Mesendoderm (in vitro differentiated cells): ENCODE results near the gene PDE4D.

Source experiments
- DNase-seq: peaks from one replicate; pipeline ENCODE4 v3.0.0; 2013
- H2AK5ac ChIP-seq: 2 replicates; pipeline ENCODE4 v1.6.1; 2013; ENCODE audit warnings: low read length, inconsistent platforms
- H2BK120ac ChIP-seq: 2 replicates; pipeline ENCODE4 v1.6.1; 2013; ENCODE audit warnings: low read depth, mild to moderate bottlenecking, low read length, moderate library complexity, mixed read lengths
- H2BK15ac ChIP-seq: replicated peaks from 2 replicates; pipeline ENCODE4 v1.6.1; 2013; ENCODE audit warnings: low read depth, mild to moderate bottlenecking, moderate library complexity
- H2BK5ac ChIP-seq: 2 replicates; pipeline ENCODE4 v1.6.1; 2013; ENCODE audit warnings: low read length, inconsistent platforms
- H3K18ac ChIP-seq: 2 replicates; pipeline ENCODE4 v1.6.1; 2013; ENCODE audit warnings: mild to moderate bottlenecking, low read length, mixed read lengths
- H3K23ac ChIP-seq: one replicate; pipeline ENCODE4 v1.6.1; 2013; ENCODE audit warnings: low read length
- H3K27ac ChIP-seq: 2 replicates; pipeline ENCODE4 v1.5.1; 2013; ENCODE audit warnings: low read depth, mild to moderate bottlenecking, inconsistent platforms, low read length, moderate library complexity
- H3K27me3 ChIP-seq: 2 replicates; pipeline ENCODE4 v1.6.1; 2013; ENCODE audit warnings: low read length, control low read depth, mild to moderate bottlenecking, inconsistent platforms; ENCODE audit not compliant: insufficient read depth, poor library complexity
- H3K36me3 ChIP-seq: 2 replicates; pipeline ENCODE4 v1.6.1; 2013; ENCODE audit warnings: low read length, inconsistent platforms; ENCODE audit not compliant: control insufficient read depth, insufficient read depth
- H3K4ac ChIP-seq: one replicate; pipeline ENCODE4 v1.6.1; 2013; ENCODE audit warnings: low read depth, mild to moderate bottlenecking, low read length, moderate library complexity
- H3K4me1 ChIP-seq: 2 replicates; pipeline ENCODE4 v1.6.1; 2013; ENCODE audit warnings: low read depth, low read length, inconsistent platforms; ENCODE audit not compliant: control insufficient read depth
- H3K4me2 ChIP-seq: 2 replicates; pipeline ENCODE4 v1.6.1; 2013; ENCODE audit warnings: low read length
- H3K4me3 ChIP-seq: 2 replicates; pipeline ENCODE4 v1.5.1; 2013; ENCODE audit warnings: mild to moderate bottlenecking, low read length
- H3K56ac ChIP-seq: one replicate; pipeline ENCODE4 v1.6.1; 2013; ENCODE audit warnings: low read length
- H3K79me1 ChIP-seq: 2 replicates; pipeline ENCODE4 v1.6.1; 2013; ENCODE audit warnings: low read length, inconsistent platforms
- H3K79me2 ChIP-seq: 2 replicates; pipeline ENCODE4 v1.6.1; 2013; ENCODE audit warnings: mild to moderate bottlenecking, low read length; ENCODE audit not compliant: control insufficient read depth, insufficient read depth
- H3K9ac ChIP-seq: 2 replicates; pipeline ENCODE4 v1.6.1; 2013; ENCODE audit warnings: low read length, inconsistent platforms
- H4K5ac ChIP-seq: one replicate; pipeline ENCODE4 v1.6.1; 2013; ENCODE audit warnings: low read length
- H4K8ac ChIP-seq: one replicate; pipeline ENCODE4 v1.6.1; 2013; ENCODE audit warnings: low read depth, mild to moderate bottlenecking, control low read depth, low read length, moderate library complexity
- WGBS: extraction: QIAGEN DNeasy Blood & Tissue Kit; methylation state at CpG from one replicate; pipeline ENCODE4 v1.1.7; 2013; ENCODE audit warnings: low lambda C conversion rate, missing lambda C conversion rate; ENCODE audit not compliant: insufficient coverage; ENCODE audit errors: extremely low coverage; 5-methylcytosine and 5-hydroxymethylcytosine counted together

PDE4D gene

DNA sequence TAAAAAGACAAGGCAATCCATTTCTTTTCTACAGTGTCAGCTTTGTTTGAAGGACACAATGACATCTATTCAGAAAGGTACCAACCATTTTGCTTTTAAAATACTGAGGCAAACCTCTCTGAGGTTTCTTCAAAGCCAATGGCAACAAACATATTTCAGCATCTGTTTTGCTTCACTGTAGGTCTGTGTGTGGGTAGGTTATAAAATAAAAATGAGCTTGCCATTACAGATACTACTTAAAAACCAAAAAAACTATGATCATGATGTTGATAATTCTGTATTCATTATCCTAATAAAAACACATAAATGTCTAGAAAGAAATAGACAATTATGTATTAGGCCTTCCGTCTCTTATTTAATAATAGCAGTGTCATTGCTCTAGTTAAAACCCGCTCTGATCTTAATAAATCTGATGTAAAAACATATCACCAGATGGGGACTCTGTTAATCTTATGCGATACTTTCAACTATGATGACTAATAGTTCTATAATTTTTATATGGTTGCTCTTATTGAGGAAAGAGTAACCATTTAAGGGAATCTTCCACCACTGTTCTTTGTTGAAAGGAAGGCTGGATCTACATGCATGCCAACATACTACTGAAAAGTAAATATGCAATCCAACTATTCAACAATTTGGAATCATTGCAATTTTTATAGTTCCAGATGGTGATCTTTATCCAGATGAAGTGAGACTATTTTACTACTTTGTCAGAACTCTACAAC lies 647.2 kb downstream of the PDE4D start:
- H3K27ac ChIP-seq: no peak overlapping the region

DNA sequence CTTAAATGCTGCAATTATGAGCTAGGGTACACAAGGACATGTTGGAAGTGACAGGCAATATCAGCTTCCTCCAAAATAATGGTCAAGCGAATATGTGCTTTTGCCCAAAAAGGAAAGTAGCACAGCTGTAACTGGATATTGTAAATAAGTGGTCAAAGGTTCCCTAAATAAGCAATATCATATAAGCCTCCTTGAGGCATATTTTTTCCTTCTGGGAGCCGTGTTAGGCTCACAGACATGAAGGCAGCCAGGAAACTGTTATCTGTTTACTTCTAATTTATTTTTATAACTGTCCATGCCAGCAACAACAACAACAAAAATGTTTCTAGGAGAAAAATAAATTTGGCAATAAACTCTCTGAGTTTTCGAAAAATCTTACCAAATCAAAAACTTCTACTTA lies 648.3 kb downstream of the PDE4D start:
- Histone ChIP-seq H3K27me3 (no peaks in the 10 kb centered on the region), H3K4me2 (no peak overlapping the region), H3K56ac (no peak overlapping the region), H3K4me1 (no peaks in the 10 kb centered on the region), H3K18ac (no peak overlapping the region), H2BK5ac (no peak overlapping the region), H4K8ac (no peak overlapping the region), H3K9ac (no peak overlapping the region), H2BK15ac (no peak overlapping the region), H2BK120ac (no peak overlapping the region), H3K36me3 (no peaks in the 10 kb centered on the region), H4K5ac (no peak overlapping the region), H3K79me2 (no peaks in the 10 kb centered on the region), H3K23ac (no peak overlapping the region), H3K4ac (no peak overlapping the region), H3K79me1 (no peaks in the 10 kb centered on the region), H2AK5ac (no peak overlapping the region), H3K27ac (no peak overlapping the region), H3K4me3 (no peak overlapping the region)
- no peak for DNase-seq
- no CpG with 5 or more reads among the region's 3 CpGs for WGBS

More for the DNA sequence above, 647.2 kb downstream of the PDE4D start:
- H2BK15ac ChIP-seq: no peak overlapping the region
- H2BK5ac ChIP-seq: no peak overlapping the region
- no peaks in the 10 kb centered on the region for H3K4me1 ChIP-seq
- no peaks in the 10 kb centered on the region for H3K79me1 ChIP-seq
- H2BK120ac ChIP-seq: no peak overlapping the region
- no peak overlapping the region for H4K8ac ChIP-seq
- no peak for DNase-seq
- no peak overlapping the region for H4K5ac ChIP-seq
- no peaks in the 10 kb centered on the region for H3K79me2 ChIP-seq
- H2AK5ac ChIP-seq: no peak overlapping the region
- WGBS: no CpG with 5 or more reads among the region's 3 CpGs
- no peak overlapping the region for H3K23ac ChIP-seq
- H3K56ac ChIP-seq: no peak overlapping the region
- no peak overlapping the region for H3K4me3 ChIP-seq
- H3K36me3 ChIP-seq: no peaks in the 10 kb centered on the region
- H3K4ac ChIP-seq: no peak overlapping the region
- H3K27me3 ChIP-seq: no peaks in the 10 kb centered on the region
- H3K18ac ChIP-seq: no peak overlapping the region
- no peak overlapping the region for H3K9ac ChIP-seq
- H3K4me2 ChIP-seq: no peak overlapping the region

DNA sequence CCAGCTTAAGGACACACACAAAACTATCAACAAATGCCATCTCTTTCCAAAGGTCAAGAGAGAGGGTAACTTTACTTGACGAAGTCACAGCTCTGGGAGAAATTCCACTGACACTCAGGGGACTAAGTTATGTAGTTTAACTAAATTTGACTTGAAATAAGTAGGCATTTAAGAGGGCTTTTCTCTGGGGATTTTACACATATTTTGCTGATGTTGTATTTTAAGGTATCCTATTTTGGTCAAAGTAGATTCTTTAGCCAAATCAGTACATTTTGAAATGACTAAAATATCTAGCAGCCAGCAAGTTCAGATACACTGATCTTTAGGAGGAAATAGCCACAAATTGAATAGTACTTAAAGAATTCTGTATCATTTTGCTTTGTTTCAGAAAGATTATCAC lies 652.0 kb downstream of the PDE4D start:
- no peak overlapping the region for H3K9ac ChIP-seq
- H3K27ac ChIP-seq: no peak overlapping the region
- no peaks in the 10 kb centered on the region for H3K79me2 ChIP-seq
- H4K5ac ChIP-seq: no peak overlapping the region
- no peak overlapping the region for H3K18ac ChIP-seq
- H3K79me1 ChIP-seq: no peaks in the 10 kb centered on the region
- H3K4me1 ChIP-seq: no peaks in the 10 kb centered on the region
- no peak overlapping the region for H3K4ac ChIP-seq
- WGBS: no CpG with 5 or more reads among the region's 1 CpG
- no peak overlapping the region for H3K56ac ChIP-seq
- no peak overlapping the region for H2AK5ac ChIP-seq
- DNase-seq: no peak
- H2BK120ac ChIP-seq: no peak overlapping the region
- no peak overlapping the region for H2BK15ac ChIP-seq
- no peaks in the 10 kb centered on the region for H3K27me3 ChIP-seq
- H3K4me2 ChIP-seq: no peak overlapping the region
- no peak overlapping the region for H3K23ac ChIP-seq
- no peak overlapping the region for H4K8ac ChIP-seq
- no peak overlapping the region for H2BK5ac ChIP-seq
- no peaks in the 10 kb centered on the region for H3K36me3 ChIP-seq
- H3K4me3 ChIP-seq: no peak overlapping the region

DNA sequence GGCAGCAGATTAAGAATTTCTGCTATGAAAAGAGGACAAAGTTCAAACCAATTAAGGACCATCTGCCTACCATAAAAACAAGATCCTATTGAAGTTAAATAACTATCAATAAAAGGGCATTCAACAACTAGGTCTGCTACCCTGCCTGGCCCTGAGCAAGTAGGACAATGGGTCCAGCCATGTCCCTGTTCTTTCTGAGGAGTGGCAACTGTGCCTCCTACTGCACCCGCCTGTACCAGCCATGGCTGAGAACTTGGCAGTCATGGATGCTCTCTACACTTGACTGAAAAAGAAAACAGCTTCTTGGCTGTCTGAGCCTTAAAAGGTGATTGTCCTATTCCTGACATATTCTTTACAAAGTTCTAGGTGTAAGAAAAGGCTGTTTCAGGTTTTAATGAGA lies 652.4 kb downstream of the PDE4D start:
- H3K79me1 ChIP-seq: no peaks in the 10 kb centered on the region
- H2AK5ac ChIP-seq: no peak overlapping the region
- H3K36me3 ChIP-seq: no peaks in the 10 kb centered on the region
- H2BK15ac ChIP-seq: no peak overlapping the region
- H3K23ac ChIP-seq: no peak overlapping the region
- H3K4me3 ChIP-seq: no peak overlapping the region
- H3K56ac ChIP-seq: no peak overlapping the region
- no peak overlapping the region for H3K9ac ChIP-seq
- H2BK5ac ChIP-seq: no peak overlapping the region
- H2BK120ac ChIP-seq: no peak overlapping the region
- no peak overlapping the region for H3K27ac ChIP-seq
- H4K5ac ChIP-seq: no peak overlapping the region
- H4K8ac ChIP-seq: no peak overlapping the region
- no peaks in the 10 kb centered on the region for H3K79me2 ChIP-seq
- no peak overlapping the region for H3K18ac ChIP-seq
- H3K4me2 ChIP-seq: no peak overlapping the region
- DNase-seq: no peak
- WGBS: no CpG with 5 or more reads among the region's 1 CpG
- no peak overlapping the region for H3K4ac ChIP-seq
- H3K27me3 ChIP-seq: no peaks in the 10 kb centered on the region
- no peaks in the 10 kb centered on the region for H3K4me1 ChIP-seq

DNA sequence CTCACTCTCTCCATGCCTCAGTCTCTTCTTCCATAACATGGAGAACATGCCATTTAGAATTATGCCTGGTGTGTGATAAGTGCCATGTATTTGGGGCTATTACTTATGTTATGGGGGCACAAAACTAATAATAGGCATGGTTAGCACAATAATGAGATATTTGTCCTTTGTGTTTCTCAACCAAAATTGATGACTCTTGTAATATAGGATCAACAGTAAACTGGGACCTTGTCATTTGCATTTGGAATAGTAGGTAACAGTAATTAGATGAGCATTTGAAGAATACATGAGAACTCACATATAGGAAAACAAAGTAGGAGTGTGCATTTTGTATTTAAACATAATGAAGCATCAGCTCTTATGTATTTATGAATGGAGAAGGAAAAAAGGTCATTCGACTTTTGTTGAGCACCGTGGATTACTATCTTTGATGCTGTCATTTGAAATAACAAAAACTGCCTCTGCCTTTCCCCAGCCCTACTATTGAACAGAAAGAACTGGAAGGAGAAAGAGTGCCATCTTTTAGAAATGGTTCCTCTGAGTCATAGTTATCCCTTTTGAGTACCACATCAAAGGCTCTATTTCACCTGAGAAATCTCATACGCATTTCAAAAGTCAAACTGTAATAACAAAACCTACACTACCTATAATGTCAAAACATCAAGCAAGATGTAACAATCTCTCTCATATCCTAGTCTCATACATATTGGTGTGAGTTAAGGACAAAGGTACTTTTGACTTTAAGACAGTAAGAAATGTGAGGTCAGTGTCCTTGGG lies 655.2 kb downstream of the PDE4D start:
- no peak for DNase-seq
- Histone ChIP-seq H3K9ac (no peak overlapping the region), H3K27me3 (peaks cover 2% of the 10 kb centered on the region), H3K4me1 (no peaks in the 10 kb centered on the region), H2BK120ac (no peak overlapping the region), H3K4me2 (no peak overlapping the region), H4K8ac (no peak overlapping the region), H3K79me1 (no peaks in the 10 kb centered on the region), H3K4ac (no peak overlapping the region), H3K36me3 (no peaks in the 10 kb centered on the region), H3K4me3 (no peak overlapping the region), H2BK15ac (no peak overlapping the region), H3K23ac (no peak overlapping the region), H3K27ac (no peak overlapping the region), H3K56ac (no peak overlapping the region), H3K79me2 (no peaks in the 10 kb centered on the region), H2BK5ac (no peak overlapping the region), H3K18ac (no peak overlapping the region), H2AK5ac (no peak overlapping the region), H4K5ac (no peak overlapping the region)
- WGBS: no CpG with 5 or more reads among the region's 3 CpGs
